SK-N-MC (cell line): Measurements from ENCODE around the gene ARHGAP33.

Experiments
- DNase-seq: peaks from one replicate; pipeline ENCODE4 v3.0.0-alpha.2; 2011; ENCODE audit warnings: low read depth, low spot score
- H3K27ac ChIP-seq: fragments of 200-600 bp; sonication (generic); 2 replicates; pipeline ENCODE4 v1.5.1; 2016; ENCODE audit warnings: mixed run types
- H3K36me3 ChIP-seq: fragments of 200-600 bp; sonication (generic); 2 replicates; pipeline ENCODE4 v1.6.1; 2017; ENCODE audit warnings: antibody characterized with exemption, low read length, mixed read lengths; ENCODE audit not compliant: insufficient read depth
- H3K4me3 ChIP-seq: fragments of 200-600 bp; sonication (generic); 2 replicates; pipeline ENCODE4 v1.5.1; 2016
- H3K9ac ChIP-seq: fragments of 200-600 bp; sonication (generic); 2 replicates; pipeline ENCODE4 v1.8.0; 2017; ENCODE audit warnings: mixed run types, mixed read lengths; ENCODE audit not compliant: insufficient read length
- H3K9me3 ChIP-seq: fragments of 200-600 bp; sonication (generic); 2 replicates; pipeline ENCODE4 v1.6.1; 2017; ENCODE audit warnings: low read depth, mild to moderate bottlenecking, antibody characterized with exemption, low read length, moderate library complexity, mixed read lengths
- EZH2 ChIP-seq: fragments of 200-600 bp; sonication (generic); IDR thresholded peaks from one replicate; pipeline ENCODE4 v1.6.1; 2017; ENCODE audit warnings: antibody characterized with exemption
- FOXP2 ChIP-seq: optimal IDR thresholded peaks from 2 replicates; pipeline ENCODE3; 2011; ENCODE audit warnings: mild to moderate bottlenecking, moderate library complexity; ENCODE audit not compliant: insufficient read depth; ENCODE audit errors: extremely low read length, control extremely low read depth
- POLR2AphosphoS5 ChIP-seq: IDR thresholded peaks from 2 replicates; pipeline ENCODE4 v1.6.1; 2012; ENCODE audit warnings: mild to moderate bottlenecking, low read depth, low read length, borderline replicate concordance

Gene ARHGAP33

DNA sequence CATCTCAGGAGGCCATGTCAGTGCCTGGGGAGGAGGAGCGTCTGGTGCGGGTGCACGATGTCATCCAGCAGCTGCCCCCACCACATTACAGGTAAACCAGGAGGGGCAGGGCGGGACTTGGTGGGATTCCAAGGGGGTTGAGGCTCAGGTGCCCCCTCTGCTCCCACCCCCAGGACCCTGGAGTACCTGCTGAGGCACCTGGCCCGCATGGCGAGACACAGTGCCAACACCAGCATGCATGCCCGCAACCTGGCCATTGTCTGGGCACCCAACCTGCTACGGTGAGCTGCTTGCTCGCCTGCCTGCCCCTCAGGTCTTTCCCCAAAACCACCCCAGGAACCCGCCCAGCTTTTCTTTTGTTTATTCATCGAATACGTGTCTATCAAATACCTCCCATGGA, 7.2 kb downstream of the ARHGAP33 start:
- no peaks in the 10 kb centered on the region for H3K9me3 ChIP-seq
- H3K4me3 ChIP-seq: no peak overlapping the region
- no peak for TF ChIP-seq EZH2
- TF ChIP-seq POLR2AphosphoS5: no peak
- no peak for TF ChIP-seq FOXP2
- H3K9ac ChIP-seq: no peak overlapping the region
- DNase-seq: no peak
- no peak overlapping the region for H3K27ac ChIP-seq
- no peaks in the 10 kb centered on the region; the same call in 1 of the 2 replicates for H3K36me3 ChIP-seq

DNA sequence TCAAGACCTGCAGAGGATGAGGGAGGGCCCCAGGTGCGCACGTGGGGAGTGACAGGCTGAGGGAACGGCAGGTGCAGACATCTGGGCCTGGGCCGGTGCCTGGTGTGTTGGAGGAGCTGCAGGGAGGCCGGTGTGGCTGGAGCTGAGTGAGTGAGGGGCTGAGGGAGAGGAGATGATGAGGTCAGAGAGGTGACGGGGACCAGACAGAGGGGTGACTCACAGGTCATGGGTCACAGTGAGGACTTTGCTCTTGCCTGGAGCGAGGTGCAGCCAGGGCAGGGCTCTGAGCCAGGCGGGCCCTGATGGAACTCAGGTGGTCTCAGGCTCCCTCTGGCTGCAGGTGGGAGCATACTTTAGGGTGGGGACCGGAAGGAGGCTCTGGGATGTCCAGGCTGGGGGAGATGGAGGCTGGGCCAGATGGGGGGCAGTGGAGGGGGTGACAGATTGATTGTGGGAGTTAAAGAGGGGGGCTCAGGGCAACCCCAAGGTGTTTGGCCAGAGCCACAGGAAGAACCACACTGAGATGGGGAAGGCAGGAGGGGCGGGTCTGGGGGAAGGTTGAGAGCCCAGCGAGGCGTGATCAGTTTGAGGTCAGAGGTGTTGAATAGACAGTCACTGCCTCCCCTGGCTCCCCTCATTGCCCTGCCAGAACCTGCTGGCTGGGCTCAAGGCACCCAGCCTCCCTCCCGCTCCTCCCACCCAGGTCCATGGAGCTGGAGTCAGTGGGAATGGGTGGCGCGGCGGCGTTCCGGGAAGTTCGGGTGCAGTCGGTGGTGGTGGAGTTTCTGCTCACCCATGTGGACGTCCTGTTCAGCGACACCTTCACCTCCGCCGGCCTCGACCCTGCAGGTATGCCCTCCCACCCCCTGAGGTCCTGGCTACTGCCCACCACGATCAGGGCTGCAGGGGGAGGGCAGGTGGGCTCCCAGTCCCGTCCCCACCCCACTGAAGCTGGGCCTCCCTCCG, 8.4 kb downstream of the ARHGAP33 start:
- no peaks in the 10 kb centered on the region for H3K9me3 ChIP-seq
- H3K27ac ChIP-seq: no peak overlapping the region
- H3K36me3 ChIP-seq: no peaks in the 10 kb centered on the region; the same call in 1 of the 2 replicates
- TF ChIP-seq FOXP2 (no peak), EZH2 (no peak), POLR2AphosphoS5 (no peak)
- H3K4me3 ChIP-seq: no peak overlapping the region
- H3K9ac ChIP-seq: no peak overlapping the region
- no peak for DNase-seq

DNA sequence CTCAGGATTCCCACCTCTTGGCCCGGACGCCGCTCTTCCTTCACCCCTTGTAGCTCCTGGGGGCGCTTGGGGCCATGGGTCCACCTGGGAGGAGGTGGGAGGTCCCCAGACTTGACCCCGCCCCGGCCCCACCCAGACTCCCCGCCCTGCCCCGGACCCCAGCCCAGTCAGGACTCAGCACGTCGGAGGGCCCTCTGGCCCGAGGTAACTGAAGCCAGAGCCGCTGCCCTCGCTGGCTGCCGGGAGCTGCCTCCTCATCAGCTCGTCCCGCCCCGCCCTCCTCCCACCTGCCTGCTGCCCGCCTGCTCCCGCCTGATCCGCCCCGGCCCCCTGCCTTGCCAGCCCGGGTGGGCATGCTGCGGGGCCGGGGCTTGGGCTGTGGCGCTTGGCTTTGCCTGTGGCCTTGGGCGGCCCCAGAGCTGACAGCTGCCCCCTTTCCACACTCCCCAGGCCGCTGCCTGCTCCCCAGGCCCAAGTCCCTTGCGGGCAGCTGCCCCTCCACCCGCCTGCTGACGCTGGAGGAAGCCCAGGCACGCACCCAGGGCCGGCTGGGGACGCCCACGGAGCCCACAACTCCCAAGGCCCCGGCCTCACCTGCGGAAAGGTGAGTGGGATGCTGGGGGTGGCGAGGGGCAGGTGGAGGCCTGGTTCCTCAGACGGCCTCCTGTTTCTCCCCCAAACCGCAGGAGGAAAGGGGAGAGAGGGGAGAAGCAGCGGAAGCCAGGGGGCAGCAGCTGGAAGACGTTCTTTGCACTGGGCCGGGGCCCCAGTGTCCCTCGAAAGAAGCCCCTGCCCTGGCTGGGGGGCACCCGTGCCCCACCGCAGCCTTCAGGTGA, 9.4 kb downstream of the ARHGAP33 start:
- Histone ChIP-seq H3K27ac (no peak overlapping the region), H3K9ac (no peak overlapping the region), H3K9me3 (no peaks in the 10 kb centered on the region), H3K4me3 (no peak overlapping the region), H3K36me3 (no peaks in the 10 kb centered on the region; the same call in 1 of the 2 replicates)
- no peak for DNase-seq
- no peak for TF ChIP-seq EZH2
- no peak for TF ChIP-seq POLR2AphosphoS5
- TF ChIP-seq FOXP2: no peak

DNA sequence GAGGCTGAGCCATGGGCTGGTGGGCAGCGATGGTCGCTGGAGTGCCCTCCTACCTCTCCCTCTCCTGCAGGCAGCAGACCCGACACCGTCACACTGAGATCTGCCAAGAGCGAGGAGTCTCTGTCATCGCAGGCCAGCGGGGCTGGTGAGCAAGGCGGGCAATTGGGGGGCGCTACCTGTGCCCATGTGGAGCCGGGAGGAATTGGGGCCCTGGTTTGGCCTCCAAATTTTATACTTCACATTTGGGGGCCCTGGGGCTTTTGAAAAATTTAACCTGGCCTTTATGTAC, 9.9 kb downstream of the ARHGAP33 start:
- DNase-seq: no peak
- Histone ChIP-seq H3K9me3 (no peaks in the 10 kb centered on the region), H3K4me3 (no peak overlapping the region), H3K36me3 (no peaks in the 10 kb centered on the region; the same call in 1 of the 2 replicates), H3K9ac (no peak overlapping the region), H3K27ac (no peak overlapping the region)
- TF ChIP-seq POLR2AphosphoS5: no peak
- TF ChIP-seq EZH2: no peak
- no peak for TF ChIP-seq FOXP2

DNA sequence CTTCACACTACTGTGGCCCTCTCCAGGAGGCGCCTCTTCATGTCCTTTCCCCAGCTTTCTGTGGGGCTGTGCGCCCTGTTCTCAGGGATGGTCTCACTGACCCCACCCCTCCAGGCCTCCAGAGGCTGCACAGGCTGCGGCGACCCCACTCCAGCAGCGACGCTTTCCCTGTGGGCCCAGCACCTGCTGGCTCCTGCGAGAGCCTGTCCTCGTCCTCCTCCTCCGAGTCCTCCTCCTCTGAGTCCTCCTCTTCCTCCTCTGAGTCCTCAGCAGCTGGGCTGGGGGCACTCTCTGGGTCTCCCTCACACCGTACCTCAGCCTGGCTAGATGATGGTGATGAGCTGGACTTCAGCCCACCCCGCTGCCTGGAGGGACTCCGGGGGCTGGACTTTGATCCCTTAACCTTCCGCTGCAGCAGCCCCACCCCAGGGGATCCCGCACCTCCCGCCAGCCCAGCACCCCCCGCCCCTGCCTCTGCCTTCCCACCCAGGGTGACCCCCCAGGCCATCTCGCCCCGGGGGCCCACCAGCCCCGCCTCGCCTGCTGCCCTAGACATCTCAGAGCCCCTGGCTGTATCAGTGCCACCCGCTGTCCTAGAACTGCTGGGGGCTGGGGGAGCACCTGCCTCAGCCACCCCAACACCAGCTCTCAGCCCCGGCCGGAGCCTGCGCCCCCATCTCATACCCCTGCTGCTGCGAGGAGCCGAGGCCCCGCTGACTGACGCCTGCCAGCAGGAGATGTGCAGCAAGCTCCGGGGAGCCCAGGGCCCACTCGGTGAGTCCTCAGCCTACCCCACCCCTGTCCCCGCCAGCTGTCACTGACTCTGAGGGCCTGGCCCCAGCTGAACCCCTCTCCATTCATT, 11.2 kb downstream of the ARHGAP33 start:
- TF ChIP-seq EZH2 (no peak), FOXP2 (no peak), POLR2AphosphoS5 (no peak)
- DNase-seq: no peak
- Histone ChIP-seq H3K4me3 (no peak overlapping the region), H3K9me3 (no peaks in the 10 kb centered on the region), H3K27ac (no peak overlapping the region), H3K9ac (no peak overlapping the region), H3K36me3 (no peaks in the 10 kb centered on the region; the same call in 1 of the 2 replicates)

DNA sequence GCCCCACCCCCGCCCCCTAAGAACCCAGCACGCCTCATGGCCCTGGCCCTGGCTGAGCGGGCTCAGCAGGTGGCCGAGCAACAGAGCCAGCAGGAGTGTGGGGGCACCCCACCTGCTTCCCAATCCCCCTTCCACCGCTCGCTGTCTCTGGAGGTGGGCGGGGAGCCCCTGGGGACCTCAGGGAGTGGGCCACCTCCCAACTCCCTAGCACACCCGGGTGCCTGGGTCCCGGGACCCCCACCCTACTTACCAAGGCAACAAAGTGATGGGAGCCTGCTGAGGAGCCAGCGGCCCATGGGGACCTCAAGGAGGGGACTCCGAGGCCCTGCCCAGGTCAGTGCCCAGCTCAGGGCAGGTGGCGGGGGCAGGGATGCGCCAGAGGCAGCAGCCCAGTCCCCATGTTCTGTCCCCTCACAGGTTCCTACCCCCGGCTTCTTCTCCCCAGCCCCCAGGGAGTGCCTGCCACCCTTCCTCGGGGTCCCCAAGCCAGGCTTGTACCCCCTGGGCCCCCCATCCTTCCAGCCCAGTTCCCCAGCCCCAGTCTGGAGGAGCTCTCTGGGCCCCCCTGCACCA, 11.9 kb downstream of the ARHGAP33 start:
- TF ChIP-seq FOXP2 (no peak), EZH2 (no peak), POLR2AphosphoS5 (no peak)
- Histone ChIP-seq H3K4me3 (no peak overlapping the region), H3K9me3 (no peaks in the 10 kb centered on the region), H3K36me3 (no peaks in the 10 kb centered on the region; the same call in 1 of the 2 replicates), H3K9ac (no peak overlapping the region), H3K27ac (no peak overlapping the region)
- no peak for DNase-seq

DNA sequence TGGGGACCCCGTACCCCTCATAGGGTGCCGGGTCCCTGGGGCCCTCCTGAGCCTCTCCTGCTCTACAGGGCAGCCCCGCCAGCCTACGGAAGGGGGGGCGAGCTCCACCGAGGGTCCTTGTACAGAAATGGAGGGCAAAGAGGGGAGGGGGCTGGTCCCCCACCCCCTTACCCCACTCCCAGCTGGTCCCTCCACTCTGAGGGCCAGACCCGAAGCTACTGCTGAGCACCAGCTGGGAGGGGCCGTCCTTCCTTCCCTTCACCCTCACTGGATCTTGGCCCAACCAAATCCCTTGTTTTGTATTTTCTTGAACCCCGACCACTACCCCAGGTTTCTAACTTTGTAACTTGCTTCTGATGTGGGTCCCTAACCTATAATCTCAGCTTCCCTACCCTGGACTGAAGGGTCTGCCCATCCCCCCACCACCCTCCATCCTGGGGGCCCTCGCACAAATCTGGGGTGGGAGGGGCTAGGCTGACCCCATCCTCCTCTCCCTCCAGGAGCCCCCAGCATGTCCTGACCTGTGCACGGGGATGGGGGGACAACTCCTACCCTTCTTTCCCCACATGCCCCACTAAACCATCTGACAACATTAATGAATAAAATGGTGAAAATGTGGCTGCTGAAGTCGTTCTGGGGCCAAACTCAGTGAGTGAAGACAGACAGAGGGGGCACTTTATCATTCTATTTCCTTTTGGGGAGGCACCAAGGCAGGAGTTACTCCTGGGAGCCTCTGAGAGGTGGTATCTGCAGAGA, 13.0 kb downstream of the ARHGAP33 start:
- Histone ChIP-seq H3K9ac (no peak overlapping the region), H3K9me3 (no peaks in the 10 kb centered on the region), H3K27ac (no peak overlapping the region), H3K36me3 (no peaks in the 10 kb centered on the region), H3K4me3 (no peak overlapping the region)
- no peak for TF ChIP-seq EZH2
- TF ChIP-seq POLR2AphosphoS5: no peak
- no peak for TF ChIP-seq FOXP2
- no peak for DNase-seq
